Lower leg skin (tissue), 3 donors: ENCODE data around the gene SLC5A8.

ENCODE experiments used
- POLR2A ChIP-seq, 2 donors: fragments of 450-650 bp; IDR thresholded peaks; one replicate each; pipeline ENCODE4 v1.6.1; 2016 to 2017; ENCODE audit warnings: antibody characterized with exemption in 2 of 2, mild to moderate bottlenecking in 1 of 2, moderate library complexity in 1 of 2
- TF ChIP-seq, protein P1 (sequence below), 3 donors: fragments of 450-650 bp; IDR thresholded peaks; one replicate each; pipeline ENCODE4 v1.5.1; 2016; ENCODE audit warnings: antibody characterized with exemption in 3 of 3, mild to moderate bottlenecking in 3 of 3, moderate library complexity in 2 of 3

DNA sequence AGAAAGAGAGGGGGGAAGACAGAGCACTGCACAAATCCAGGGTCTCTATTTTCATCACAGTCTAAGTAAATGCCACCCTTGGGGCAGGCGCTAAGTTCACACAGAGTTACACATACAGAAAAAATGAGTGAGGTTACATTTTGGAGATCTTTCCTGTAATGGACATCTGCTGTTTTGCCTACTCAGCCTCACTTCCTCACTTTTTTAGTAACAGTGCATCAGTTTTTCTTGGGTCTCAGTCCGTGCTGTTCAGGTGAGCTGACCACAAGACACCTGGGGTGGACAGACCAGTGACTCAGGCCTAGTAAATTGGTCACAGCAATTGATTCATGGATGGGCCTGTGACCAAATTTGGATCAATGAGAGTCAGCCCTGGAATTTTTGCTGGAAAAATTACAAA is 33.6 kb upstream of the SLC5A8 start:
- TF ChIP-seq, protein P1, sequence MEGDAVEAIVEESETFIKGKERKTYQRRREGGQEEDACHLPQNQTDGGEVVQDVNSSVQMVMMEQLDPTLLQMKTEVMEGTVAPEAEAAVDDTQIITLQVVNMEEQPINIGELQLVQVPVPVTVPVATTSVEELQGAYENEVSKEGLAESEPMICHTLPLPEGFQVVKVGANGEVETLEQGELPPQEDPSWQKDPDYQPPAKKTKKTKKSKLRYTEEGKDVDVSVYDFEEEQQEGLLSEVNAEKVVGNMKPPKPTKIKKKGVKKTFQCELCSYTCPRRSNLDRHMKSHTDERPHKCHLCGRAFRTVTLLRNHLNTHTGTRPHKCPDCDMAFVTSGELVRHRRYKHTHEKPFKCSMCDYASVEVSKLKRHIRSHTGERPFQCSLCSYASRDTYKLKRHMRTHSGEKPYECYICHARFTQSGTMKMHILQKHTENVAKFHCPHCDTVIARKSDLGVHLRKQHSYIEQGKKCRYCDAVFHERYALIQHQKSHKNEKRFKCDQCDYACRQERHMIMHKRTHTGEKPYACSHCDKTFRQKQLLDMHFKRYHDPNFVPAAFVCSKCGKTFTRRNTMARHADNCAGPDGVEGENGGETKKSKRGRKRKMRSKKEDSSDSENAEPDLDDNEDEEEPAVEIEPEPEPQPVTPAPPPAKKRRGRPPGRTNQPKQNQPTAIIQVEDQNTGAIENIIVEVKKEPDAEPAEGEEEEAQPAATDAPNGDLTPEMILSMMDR (IDR thresholded peaks at IDR 0.05): no peak
- no peak for TF ChIP-seq POLR2A (IDR thresholded peaks at IDR 0.05)
